Thoracic aorta (tissue), 2 donors: ENCODE measurements around the gene RASA3. TPM values are rescaled to one million over a fixed set of nuclear protein-coding genes. Genes with fewer than 3 reads are reported as not detected.

Source experiments
- ATAC-seq: fragments of 150-250 bp; one replicate; pipeline ENCODE4 v1.8.0; 2017; ENCODE audit warnings: low read depth; ENCODE audit not compliant: insufficient number of reproducible peaks, low FRiP score
- DNase-seq: peaks from one replicate; pipeline ENCODE4 v3.0.0-alpha.2; 2020; ENCODE audit warnings: low spot score
- H3K27ac ChIP-seq, 2 donors: fragments of 200-600 bp; sonication (generic); 1 replicate in 1 of 2; 2 replicates in 1 of 2; pipeline ENCODE4 v1.5.1; 2016; ENCODE audit warnings: mild to moderate bottlenecking in 2 of 2, moderate library complexity in 2 of 2
- H3K27me3 ChIP-seq: fragments of 200-600 bp; sonication (generic); replicated peaks from 2 replicates; pipeline ENCODE4 v1.6.0; 2016; ENCODE audit warnings: mild to moderate bottlenecking; ENCODE audit not compliant: insufficient read depth
- H3K36me3 ChIP-seq: fragments of 200-600 bp; sonication (generic); one replicate; pipeline ENCODE4 v1.5.1; 2016
- H3K4me1 ChIP-seq, 2 donors: fragments of 200-600 bp; sonication (generic); 1 replicate in 1 of 2; 2 replicates in 1 of 2; pipeline versions ENCODE4 v1.5.1 to v1.6.0; 2016; ENCODE audit warnings: low read depth in 2 of 2, mild to moderate bottlenecking in 1 of 2; ENCODE audit not compliant: control insufficient read depth in 1 of 2
- H3K4me3 ChIP-seq: fragments of 200-600 bp; sonication (generic); 2 replicates; pipeline ENCODE4 v1.5.1; 2016; ENCODE audit warnings: mild to moderate bottlenecking
- H3K9me3 ChIP-seq: fragments of 200-600 bp; sonication (generic); 2 replicates; pipeline ENCODE4 v1.5.1; 2016
- CTCF ChIP-seq: fragments of 200-600 bp; sonication (generic); IDR thresholded peaks from one replicate; pipeline ENCODE4 v1.5.1; 2019; ENCODE audit warnings: antibody characterized with exemption
- total RNA-seq, 2 donors: library from RNA; depleted of rRNA; stranded (reverse); fragments of >200 nt; gene quantifications; one replicate each; pipeline versions ENCODE4 v1.1.0 to v1.2.3, GENCODE V29; 2016

The RASA3 gene
- total RNA-seq, 2 donors from 2014 or later: 38.9 to 48.6 TPM

- peak; percentile 4 for DNase-seq
- ATAC-seq: peak; percentile 34
- H3K36me3 ChIP-seq: no peaks in the 10 kb centered on the region
- H3K4me1 ChIP-seq: peaks cover 4 to 21% of the 10 kb centered on the region in 2 donors
- H3K27ac ChIP-seq: no peak overlapping the region
- no peaks in the 10 kb centered on the region for H3K27me3 ChIP-seq
- no peaks in the 10 kb centered on the region for H3K9me3 ChIP-seq
- TF ChIP-seq CTCF: peak; percentile 84
- no peak overlapping the region for H3K4me3 ChIP-seq
Observed at GRCh38 chr13:113947311-113948033, 185.0 kb downstream of the RASA3 start.

- H3K27ac ChIP-seq: no peak overlapping the region
- no peak for ATAC-seq
Observed at GRCh38 chr13:113946409-113947181, 185.8 kb downstream of the RASA3 start.

DNA sequence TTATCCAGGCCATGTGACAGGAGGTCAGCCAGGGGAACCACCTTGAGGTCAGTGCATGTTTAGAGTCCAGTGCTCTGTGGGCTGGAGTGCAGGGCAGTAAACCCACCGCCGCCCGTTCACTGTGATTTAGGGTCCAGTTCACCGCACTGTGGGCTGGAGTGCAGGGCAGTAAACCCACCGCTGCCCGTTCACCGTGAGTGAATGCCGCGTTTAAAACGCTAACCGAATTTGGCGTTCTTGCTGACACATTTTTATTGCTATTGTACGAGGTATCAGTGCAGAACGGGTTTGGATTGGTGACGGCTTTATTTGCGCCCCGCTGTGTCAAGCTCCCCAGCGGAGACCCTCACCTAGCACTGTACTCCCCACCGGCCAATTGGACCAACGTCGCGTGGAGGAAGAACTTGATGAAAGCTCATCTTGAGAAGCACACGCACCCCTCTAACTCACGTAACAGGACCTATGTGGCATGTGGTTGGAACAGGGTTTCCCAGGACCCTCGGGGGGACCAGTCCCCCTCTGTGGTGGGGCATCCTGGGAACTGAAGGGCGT, 186.5 kb downstream of the RASA3 start:
- Histone ChIP-seq H3K36me3 (no peaks in the 10 kb centered on the region), H3K4me3 (no peak overlapping the region), H3K27ac (no peak overlapping the region), H3K27me3 (no peaks in the 10 kb centered on the region), H3K9me3 (no peaks in the 10 kb centered on the region), H3K4me1 (peaks cover 4 to 14% of the 10 kb centered on the region in 2 donors)
- TF ChIP-seq CTCF: no peak
- DNase-seq (peak; percentile 1), ATAC-seq (no peak)

More at GRCh38 chr13:113946409-113947181, 185.8 kb downstream of the RASA3 start:
- Histone ChIP-seq H3K4me3 (no peak overlapping the region), H3K4me1 (peaks cover 4 to 18% of the 10 kb centered on the region in 2 donors), H3K9me3 (no peaks in the 10 kb centered on the region), H3K36me3 (no peaks in the 10 kb centered on the region), H3K27me3 (no peaks in the 10 kb centered on the region)
- DNase-seq: peak; percentile 1
- no peak for TF ChIP-seq CTCF

- Histone ChIP-seq H3K9me3 (no peaks in the 10 kb centered on the region), H3K36me3 (no peaks in the 10 kb centered on the region), H3K27ac (no peak overlapping the region), H3K27me3 (no peaks in the 10 kb centered on the region), H3K4me1 (peaks cover 4 to 10% of the 10 kb centered on the region in 2 donors), H3K4me3 (no peak overlapping the region)
- DNase-seq (peak; percentile 1), ATAC-seq (no peak)
- no peak for TF ChIP-seq CTCF
Observed at GRCh38 chr13:113943821-113944565, 188.4 kb downstream of the RASA3 start.
